Measurements from ENCODE around the gene OGA. TPM values are rescaled to one million over a fixed set of nuclear protein-coding genes. Genes with fewer than 3 reads are reported as not detected.
A peak's percentile ranks its signal among the peaks of the same experiment; 100 is the strongest.

Gene OGA
- total and polyA plus RNA-seq, 2 of the 8 experiments (the other 6 are each of a cell fraction or from before 2014, with no cell fraction given) = 31.2 to 107 TPM

DNA sequence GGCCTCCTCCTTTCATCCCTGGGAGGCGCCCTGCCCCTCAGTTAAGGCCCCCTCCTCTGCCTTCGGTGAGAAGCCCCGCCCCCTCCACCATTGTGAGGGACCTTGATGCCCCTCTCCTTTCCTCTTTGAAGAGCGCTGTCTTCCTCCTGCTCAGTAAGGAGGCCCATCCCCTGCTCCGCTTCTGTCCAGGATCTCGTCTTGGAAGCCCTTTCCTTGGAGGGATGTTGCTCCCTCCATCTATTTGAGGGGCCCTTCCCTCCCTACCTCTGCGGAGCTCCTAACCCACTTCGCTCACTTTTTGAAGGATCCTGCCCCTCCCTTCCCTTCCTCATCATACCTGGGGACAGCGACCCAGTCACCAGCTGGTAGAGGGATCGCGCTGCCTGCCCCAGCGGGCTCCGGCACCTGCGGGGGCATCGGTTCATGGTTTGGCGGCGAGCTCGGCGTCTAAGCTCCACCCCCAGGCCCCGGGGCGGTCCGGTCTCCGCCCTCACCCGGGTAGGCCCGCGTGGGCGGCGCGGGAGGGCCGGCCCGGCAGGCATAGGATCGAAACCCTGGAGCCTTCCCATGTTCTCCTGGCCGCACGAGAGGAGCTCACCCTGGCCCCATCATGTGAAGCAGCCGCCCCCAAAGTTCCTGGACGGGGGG is 21.3 kb upstream of the OGA start:
- Histone ChIP-seq H2BK5ac (ENCODE audit: low read depth, low read length) (peak overlapping the region; percentile 27; the same call in 1 of the 2 replicates), H2BK15ac (ENCODE audit: low read length) (no peak overlapping the region), H3K14ac (ENCODE audit: insufficient read length) (no peak overlapping the region), H2BK12ac (ENCODE audit: low read depth, low read length) (no peak overlapping the region), H3K9ac (replicated peaks in 1 of 4; ENCODE audit: extremely low read depth in 1 of 4, low read depth in 3 of 4, low read length in 3 of 4) (peak overlapping the region in 2 of 4 experiments; percentile 5 to 7; a peak in 3 of 7 replicates), H2BK120ac (replicated peaks; ENCODE audit: low read depth, low read length) (no peak overlapping the region), H4K91ac (replicated peaks; ENCODE audit: insufficient read length, low read length) (no peak overlapping the region), H2AFZ (ENCODE audit: low read length) (0 out of 2 replicates have a peak overlapping the region, but pooled peaks have one; percentile 27), H3K23ac (ENCODE audit: insufficient read length) (no peak overlapping the region), H3K27me3 (replicated peaks in 1 of 4; ENCODE audit: control insufficient read depth in 3 of 4, extremely low read depth in 1 of 4, insufficient read depth in 3 of 4, low read length in 3 of 4) (peaks cover 3 to 18% (median 18%) of the 10 kb centered on the region in 4 experiments), H3K36me3 (ENCODE audit: control insufficient read depth in 2 of 4, insufficient read depth in 4 of 4, low read length in 3 of 4) (no peaks in the 10 kb centered on the region), H2BK20ac (ENCODE audit: low read length) (no peak overlapping the region), H3K4me2 (ENCODE audit: insufficient read depth in 1 of 2, low read depth in 2 of 2, low read length in 2 of 2) (peak overlapping the region; percentile 90 to 95), H4K5ac (ENCODE audit: insufficient read length, low read depth, low read length) (no peak overlapping the region), H4K20me1 (replicated peaks in 1 of 2; ENCODE audit: control insufficient read depth in 1 of 2, insufficient read depth in 2 of 2, low read length in 2 of 2) (peaks cover 14 to 24% of the 10 kb centered on the region in 2 experiments), H3K23me2 (ENCODE audit: low read depth, low read length) (peaks cover 18% of the 10 kb centered on the region), H3K79me1 (ENCODE audit: low read depth, low read length) (no peaks in the 10 kb centered on the region; the same call in 1 of the 2 replicates), H3K18ac (ENCODE audit: extremely low read depth, low read length) (peak overlapping the region; percentile 91), H4K8ac (ENCODE audit: extremely low read depth, insufficient read depth, low read length) (peak overlapping the region; percentile 62; the same call in 1 of the 2 replicates), H3K27ac (ENCODE audit: low read depth, low read length) (no peak overlapping the region), H3K79me2 (ENCODE audit: control insufficient read depth in 1 of 2, insufficient read depth in 2 of 2, low read length in 2 of 2) (no peaks in the 10 kb centered on the region), H3K4me1 (replicated peaks in 1 of 4; ENCODE audit: control insufficient read depth in 3 of 4, insufficient read depth in 4 of 4, low read length in 3 of 4) (peaks cover 3 to 23% (median 14%) of the 10 kb centered on the region in 4 experiments), H2AK5ac (ENCODE audit: low read depth, low read length) (no peak overlapping the region), H3K56ac (replicated peaks; ENCODE audit: insufficient read length, low read depth, low read length) (no peak overlapping the region), H3K4ac (replicated peaks; ENCODE audit: insufficient read length, low read depth, low read length) (no peak overlapping the region), H3K9me3 (ENCODE audit: insufficient read depth in 2 of 2, low read depth in 1 of 2, low read length in 1 of 2) (no peaks in the 10 kb centered on the region), H3K4me3 (ENCODE audit: extremely low read depth in 1 of 4, insufficient read depth in 2 of 4, low read depth in 3 of 4, low read length in 4 of 4) (peak overlapping the region; percentile 70 to 81 (median 76))
- no peak for FAIRE-seq
- POLR2A ChIA-PET (ENCODE audit: partially characterized antibody) = interaction anchor here (1.0 to 3.2 kb wide), 5 partner anchors 9 to 218 kb away, joined by 4 to 16 read pairs (median 5); partner anchors contain the start of gene OGA
- DNase-seq (ENCODE audit: low read depth in 1 of 2, low spot score in 2 of 2) = peak in 1 of 2 experiments; percentile 85
- CTCF ChIA-PET (ENCODE audit: partially characterized antibody) = interaction anchor here (0.5 to 7.1 kb wide), 17 partner anchors 9 to 259 kb away, joined by 3 to 154 read pairs (median 8); partner anchors contain the start of genes HPS6 and OGA
- WGBS, 2 experiments (ENCODE audit: extremely low coverage in 1 of 2, insufficient coverage in 1 of 2, insufficient read length in 1 of 2, insufficient replicate concordance in 2 of 2, low coverage in 1 of 2, low lambda C conversion rate in 2 of 2, missing lambda C conversion rate in 1 of 2) = 2% methylated on average over 21 of the region's 36 CpGs; no CpG with 5 or more reads in 1 of the 2 experiments
- peak; percentile 37 for TF ChIP-seq SAP30 (IDR thresholded peaks at IDR 0.05; ENCODE audit: insufficient read depth, insufficient replicate concordance, low read length)
- peak; percentile 96 for TF ChIP-seq EGR1 (IDR thresholded peaks at IDR 0.05; ENCODE audit: borderline replicate concordance, low read depth, low read length)
- peak; percentile 15; the same call in 1 of the 2 replicates for TF ChIP-seq KDM1A (IDR thresholded peaks at IDR 0.05; ENCODE audit: borderline replicate concordance, low read length)
- no peak for TF ChIP-seq TEAD4 (IDR thresholded peaks at IDR 0.05; ENCODE audit: low read depth, low read length)
- TF ChIP-seq HDAC2 (IDR thresholded peaks at IDR 0.05; ENCODE audit: borderline replicate concordance in 1 of 2, low read depth in 2 of 2, low read length in 2 of 2) = 0 out of 4 replicates have a peak, but pooled peaks of 1 of the 2 experiments have one; percentile 62
- TF ChIP-seq RXRA (IDR thresholded peaks at IDR 0.05; ENCODE audit: insufficient read depth, low read depth, low read length) = no peak
- peak; percentile 58 for TF ChIP-seq KDM4A (IDR thresholded peaks at IDR 0.05; ENCODE audit: low read depth, low read length, severe bottlenecking)
- TF ChIP-seq SIN3A (conservative IDR thresholded peaks at IDR 0.05 in 1 of 2, IDR thresholded peaks at IDR 0.05 in 1 of 2; ENCODE audit: low read depth in 1 of 2, low read length in 2 of 2) = peak in 1 of 2 experiments; percentile 26; a peak in 1 of 4 replicates
- no peak for TF ChIP-seq CBX5 (IDR thresholded peaks at IDR 0.05; ENCODE audit: low read depth, low read length)
- TF ChIP-seq PHF8 (conservative IDR thresholded peaks at IDR 0.05; ENCODE audit: low read depth, low read length) = peak; percentile 48

Data from H1 (cell line).